GM23338 (cell line): Measurements from ENCODE around the gene ARF1.

ENCODE experiments used
- EZH2 ChIP-seq: fragments of 200-600 bp; sonication (generic); IDR thresholded peaks from one replicate; pipeline ENCODE4 v1.8.0; 2017; ENCODE audit warnings: antibody characterized with exemption, mild to moderate bottlenecking, low read depth; ENCODE audit not compliant: unreplicated experiment
- EZH2phosphoT487 ChIP-seq: fragments of 200-600 bp; sonication (generic); IDR thresholded peaks from one replicate; pipeline ENCODE4 v1.8.1; 2018; ENCODE audit warnings: antibody characterized with exemption; ENCODE audit not compliant: unreplicated experiment
- POLR2AphosphoS5 ChIP-seq: IDR thresholded peaks from 2 replicates; pipeline ENCODE4 v1.6.1; 2016; ENCODE audit warnings: antibody characterized with exemption, low read depth
- STAT1 ChIP-seq: IDR thresholded peaks from one replicate; pipeline ENCODE4 v1.6.1; 2016; ENCODE audit warnings: antibody characterized with exemption; ENCODE audit not compliant: unreplicated experiment
- ZNF331 ChIP-seq: fragments of 250-450 bp; sonication (Bioruptor Pico); IDR thresholded peaks from 2 replicates; pipeline ENCODE4 v1.5.0; 2020; ENCODE audit warnings: low read depth, mild to moderate bottlenecking, moderate library complexity
- TF ChIP-seq, protein P1 (sequence below), 2 experiments: fragments of 200-600 bp in 1 of 2; sonication (generic) in 1 of 2; conservative IDR thresholded peaks; 2 replicates each; pipeline versions ENCODE4 v1.5.1 to v1.6.1; 2016 to 2017; ENCODE audit warnings: antibody characterized with exemption in 2 of 2, low read depth in 2 of 2, mild to moderate bottlenecking in 2 of 2, moderate library complexity in 1 of 2
- TF ChIP-seq, protein P2 (sequence below): IDR thresholded peaks from 2 replicates; pipeline ENCODE4 v1.6.1; 2016; ENCODE audit warnings: antibody characterized with exemption
- TF ChIP-seq, protein P3 (sequence below): IDR thresholded peaks from one replicate; pipeline ENCODE4 v1.6.1; 2018; ENCODE audit warnings: antibody characterized with exemption; ENCODE audit not compliant: unreplicated experiment

DNA sequence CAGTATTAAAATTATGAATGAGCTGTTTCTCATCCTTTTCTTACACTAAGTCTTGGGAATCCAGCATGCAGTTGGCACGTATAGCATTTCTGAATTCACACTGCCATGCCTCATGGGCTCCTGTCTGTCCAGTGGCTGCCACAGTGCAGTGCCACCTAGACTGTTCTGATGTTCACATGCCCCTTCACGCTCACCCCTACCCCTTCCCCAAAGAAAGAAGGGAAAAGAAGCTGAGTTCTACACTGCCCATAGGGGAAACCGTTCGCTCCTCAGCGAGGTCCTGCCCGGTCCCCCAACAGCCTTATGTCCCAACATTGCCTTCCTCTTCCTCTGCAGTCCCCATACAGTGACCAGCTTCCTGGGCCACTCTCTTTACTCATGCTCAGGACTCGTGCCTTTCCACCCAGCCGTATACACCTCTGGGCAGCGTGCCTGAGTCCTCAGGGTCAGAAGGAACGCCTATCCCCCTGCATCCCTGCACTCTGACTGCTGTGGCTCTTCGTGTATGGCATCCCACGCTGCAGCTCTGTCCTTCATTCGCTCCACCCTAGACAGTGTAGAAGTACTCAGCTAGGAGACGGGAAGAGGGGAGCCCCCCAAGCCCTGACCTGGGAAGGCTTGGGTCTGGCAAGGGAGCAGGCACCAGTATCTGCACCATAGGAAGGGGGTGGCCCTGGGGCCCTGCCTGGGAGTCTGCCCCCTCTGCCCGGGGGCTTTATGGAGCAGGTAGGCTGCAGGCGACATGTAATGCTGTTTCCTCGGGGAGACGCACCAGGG, 24.1 kb upstream of the ARF1 start:
- TF ChIP-seq, protein P1, sequence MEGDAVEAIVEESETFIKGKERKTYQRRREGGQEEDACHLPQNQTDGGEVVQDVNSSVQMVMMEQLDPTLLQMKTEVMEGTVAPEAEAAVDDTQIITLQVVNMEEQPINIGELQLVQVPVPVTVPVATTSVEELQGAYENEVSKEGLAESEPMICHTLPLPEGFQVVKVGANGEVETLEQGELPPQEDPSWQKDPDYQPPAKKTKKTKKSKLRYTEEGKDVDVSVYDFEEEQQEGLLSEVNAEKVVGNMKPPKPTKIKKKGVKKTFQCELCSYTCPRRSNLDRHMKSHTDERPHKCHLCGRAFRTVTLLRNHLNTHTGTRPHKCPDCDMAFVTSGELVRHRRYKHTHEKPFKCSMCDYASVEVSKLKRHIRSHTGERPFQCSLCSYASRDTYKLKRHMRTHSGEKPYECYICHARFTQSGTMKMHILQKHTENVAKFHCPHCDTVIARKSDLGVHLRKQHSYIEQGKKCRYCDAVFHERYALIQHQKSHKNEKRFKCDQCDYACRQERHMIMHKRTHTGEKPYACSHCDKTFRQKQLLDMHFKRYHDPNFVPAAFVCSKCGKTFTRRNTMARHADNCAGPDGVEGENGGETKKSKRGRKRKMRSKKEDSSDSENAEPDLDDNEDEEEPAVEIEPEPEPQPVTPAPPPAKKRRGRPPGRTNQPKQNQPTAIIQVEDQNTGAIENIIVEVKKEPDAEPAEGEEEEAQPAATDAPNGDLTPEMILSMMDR (conservative IDR thresholded peaks at IDR 0.05; ENCODE audit: low read depth in 2 of 2), result no peak
- TF ChIP-seq, protein P2, sequence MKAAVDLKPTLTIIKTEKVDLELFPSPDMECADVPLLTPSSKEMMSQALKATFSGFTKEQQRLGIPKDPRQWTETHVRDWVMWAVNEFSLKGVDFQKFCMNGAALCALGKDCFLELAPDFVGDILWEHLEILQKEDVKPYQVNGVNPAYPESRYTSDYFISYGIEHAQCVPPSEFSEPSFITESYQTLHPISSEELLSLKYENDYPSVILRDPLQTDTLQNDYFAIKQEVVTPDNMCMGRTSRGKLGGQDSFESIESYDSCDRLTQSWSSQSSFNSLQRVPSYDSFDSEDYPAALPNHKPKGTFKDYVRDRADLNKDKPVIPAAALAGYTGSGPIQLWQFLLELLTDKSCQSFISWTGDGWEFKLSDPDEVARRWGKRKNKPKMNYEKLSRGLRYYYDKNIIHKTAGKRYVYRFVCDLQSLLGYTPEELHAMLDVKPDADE, result no peak
- no peak for TF ChIP-seq EZH2phosphoT487
- peak; percentile 9 for TF ChIP-seq EZH2
- no peak for TF ChIP-seq POLR2AphosphoS5
- TF ChIP-seq, protein P3, sequence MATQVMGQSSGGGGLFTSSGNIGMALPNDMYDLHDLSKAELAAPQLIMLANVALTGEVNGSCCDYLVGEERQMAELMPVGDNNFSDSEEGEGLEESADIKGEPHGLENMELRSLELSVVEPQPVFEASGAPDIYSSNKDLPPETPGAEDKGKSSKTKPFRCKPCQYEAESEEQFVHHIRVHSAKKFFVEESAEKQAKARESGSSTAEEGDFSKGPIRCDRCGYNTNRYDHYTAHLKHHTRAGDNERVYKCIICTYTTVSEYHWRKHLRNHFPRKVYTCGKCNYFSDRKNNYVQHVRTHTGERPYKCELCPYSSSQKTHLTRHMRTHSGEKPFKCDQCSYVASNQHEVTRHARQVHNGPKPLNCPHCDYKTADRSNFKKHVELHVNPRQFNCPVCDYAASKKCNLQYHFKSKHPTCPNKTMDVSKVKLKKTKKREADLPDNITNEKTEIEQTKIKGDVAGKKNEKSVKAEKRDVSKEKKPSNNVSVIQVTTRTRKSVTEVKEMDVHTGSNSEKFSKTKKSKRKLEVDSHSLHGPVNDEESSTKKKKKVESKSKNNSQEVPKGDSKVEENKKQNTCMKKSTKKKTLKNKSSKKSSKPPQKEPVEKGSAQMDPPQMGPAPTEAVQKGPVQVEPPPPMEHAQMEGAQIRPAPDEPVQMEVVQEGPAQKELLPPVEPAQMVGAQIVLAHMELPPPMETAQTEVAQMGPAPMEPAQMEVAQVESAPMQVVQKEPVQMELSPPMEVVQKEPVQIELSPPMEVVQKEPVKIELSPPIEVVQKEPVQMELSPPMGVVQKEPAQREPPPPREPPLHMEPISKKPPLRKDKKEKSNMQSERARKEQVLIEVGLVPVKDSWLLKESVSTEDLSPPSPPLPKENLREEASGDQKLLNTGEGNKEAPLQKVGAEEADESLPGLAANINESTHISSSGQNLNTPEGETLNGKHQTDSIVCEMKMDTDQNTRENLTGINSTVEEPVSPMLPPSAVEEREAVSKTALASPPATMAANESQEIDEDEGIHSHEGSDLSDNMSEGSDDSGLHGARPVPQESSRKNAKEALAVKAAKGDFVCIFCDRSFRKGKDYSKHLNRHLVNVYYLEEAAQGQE, result no peak
- no peak for TF ChIP-seq ZNF331 (CRISPR knock-in tag)
- no peak for TF ChIP-seq STAT1
